SJCRH30 (cell line): ENCODE results near the gene PHF5A. TPM values are rescaled to one million over a fixed set of nuclear protein-coding genes. Genes with fewer than 3 reads are reported as not detected.

Experiments used
- DNase-seq, 2 experiments: peaks; one replicate each; pipeline ENCODE4 v3.0.0-alpha.2; 2015 to 2020
- H3K27ac ChIP-seq: fragments of 250-450 bp; sonication (Bioruptor Pico); 2 replicates; pipeline ENCODE4 v1.5.1; 2020; ENCODE audit warnings: mild to moderate bottlenecking, moderate library complexity
- H3K27me3 ChIP-seq: fragments of 250-450 bp; sonication (Bioruptor Pico); 2 replicates; pipeline ENCODE4 v1.5.1; 2020; ENCODE audit warnings: mild to moderate bottlenecking, moderate library complexity
- H3K36me3 ChIP-seq: fragments of 250-450 bp; sonication (Bioruptor Pico); 2 replicates; pipeline ENCODE4 v1.5.1; 2020; ENCODE audit warnings: mild to moderate bottlenecking, moderate library complexity
- H3K4me1 ChIP-seq: fragments of 250-450 bp; sonication (Bioruptor Pico); 2 replicates; pipeline ENCODE4 v1.5.1; 2020; ENCODE audit warnings: mild to moderate bottlenecking, moderate library complexity
- H3K4me3 ChIP-seq: fragments of 250-450 bp; sonication (Bioruptor Pico); 2 replicates; pipeline ENCODE4 v1.5.1; 2020; ENCODE audit warnings: mild to moderate bottlenecking, moderate library complexity
- H3K9me3 ChIP-seq: fragments of 250-450 bp; sonication (Bioruptor Pico); replicated peaks from 2 replicates; pipeline ENCODE4 v1.5.1; 2020; ENCODE audit warnings: mild to moderate bottlenecking, moderate library complexity
- total RNA-seq: library from RNA; depleted of rRNA; stranded (reverse); fragments of >200 nt; shearing (Covaris generic); gene quantifications from 2 replicates; pipeline ENCODE4 v1.2.3, GENCODE V29; 2014; rRNA removed

The PHF5A gene
- total RNA-seq, result 98.8 and 106 TPM in 2 replicates

GRCh38 chr22:41468381-41469217, at the start of gene PHF5A, which contains the start of gene ACO2:
TSS of gene PHF5A (minus strand) at chr22:41468692. CDS start at chr22:41468653, 39 bp downstream.
TSS of gene ACO2 (plus strand) at chr22:41469117. CDS start at chr22:41469147, 30 bp downstream.
- Histone ChIP-seq H3K27ac (peak within 1 kb of the TSS; percentile 96), H3K36me3 (peaks cover 40% of the 10 kb centered on the region), H3K27me3 (no peaks in the 10 kb centered on the region), H3K4me3 (peak within 1 kb of the TSS; percentile 84), H3K4me1 (peaks cover 3% of the 10 kb centered on the region; the same call in 1 of the 2 replicates), H3K9me3 (no peaks in the 10 kb centered on the region)
- DNase-seq, result peak; percentile 95 to 97

- DNase-seq, result no peak
- Histone ChIP-seq H3K4me3 (no peak overlapping the region), H3K9me3 (no peaks in the 10 kb centered on the region), H3K27ac (no peak overlapping the region), H3K36me3 (peaks cover 12% of the 10 kb centered on the region), H3K4me1 (peaks cover under 1% of the 10 kb centered on the region; the same call in 1 of the 2 replicates), H3K27me3 (no peaks in the 10 kb centered on the region)
These were observed 49.5 kb upstream of the PHF5A start for GRCh38 chr22:41518048-41518347.

- Histone ChIP-seq H3K27ac (no peak overlapping the region), H3K4me3 (no peak overlapping the region), H3K9me3 (no peaks in the 10 kb centered on the region), H3K27me3 (no peaks in the 10 kb centered on the region), H3K36me3 (peaks cover 14% of the 10 kb centered on the region), H3K4me1 (peaks cover 6% of the 10 kb centered on the region; the same call in 1 of the 2 replicates)
- DNase-seq, result peak; percentile 41 to 73
These were observed 48.9 kb upstream of the PHF5A start for GRCh38 chr22:41517172-41518047.

GRCh38 chr22:41516462-41516861, 48.0 kb upstream of the PHF5A start:
- peaks cover 18% of the 10 kb centered on the region for H3K36me3 ChIP-seq
- no peak overlapping the region for H3K4me3 ChIP-seq
- H3K4me1 ChIP-seq, result peaks cover 6% of the 10 kb centered on the region; the same call in 1 of the 2 replicates
- no peak for DNase-seq
- no peaks in the 10 kb centered on the region for H3K9me3 ChIP-seq
- no peaks in the 10 kb centered on the region for H3K27me3 ChIP-seq
- H3K27ac ChIP-seq, result no peak overlapping the region

GRCh38 chr22:41513391-41513790, 44.9 kb upstream of the PHF5A start:
- Histone ChIP-seq H3K9me3 (no peaks in the 10 kb centered on the region), H3K27ac (no peak overlapping the region), H3K36me3 (peaks cover 18% of the 10 kb centered on the region), H3K4me3 (no peak overlapping the region), H3K27me3 (no peaks in the 10 kb centered on the region), H3K4me1 (peaks cover 6% of the 10 kb centered on the region; the same call in 1 of the 2 replicates)
- DNase-seq, result no peak

GRCh38 chr22:41512421-41513194, 44.1 kb upstream of the PHF5A start:
- H3K4me1 ChIP-seq, result peaks cover 6% of the 10 kb centered on the region; the same call in 1 of the 2 replicates
- H3K27me3 ChIP-seq, result no peaks in the 10 kb centered on the region
- H3K4me3 ChIP-seq, result no peak overlapping the region
- DNase-seq, result peak; percentile 33 to 47
- H3K9me3 ChIP-seq, result no peaks in the 10 kb centered on the region
- no peak overlapping the region for H3K27ac ChIP-seq
- peaks cover 13% of the 10 kb centered on the region for H3K36me3 ChIP-seq

- Histone ChIP-seq H3K27me3 (no peaks in the 10 kb centered on the region), H3K4me3 (no peak overlapping the region), H3K4me1 (peaks cover 6% of the 10 kb centered on the region; the same call in 1 of the 2 replicates), H3K9me3 (no peaks in the 10 kb centered on the region), H3K27ac (no peak overlapping the region), H3K36me3 (peaks cover 9% of the 10 kb centered on the region; the same call in 1 of the 2 replicates)
- no peak for DNase-seq
These were observed 43.1 kb upstream of the PHF5A start for GRCh38 chr22:41511521-41511968.

- no peak overlapping the region for H3K4me3 ChIP-seq
- no peaks in the 10 kb centered on the region for H3K27me3 ChIP-seq
- H3K9me3 ChIP-seq, result no peaks in the 10 kb centered on the region
- H3K4me1 ChIP-seq, result peaks cover 6% of the 10 kb centered on the region; the same call in 1 of the 2 replicates
- peaks cover 7% of the 10 kb centered on the region; the same call in 1 of the 2 replicates for H3K36me3 ChIP-seq
- DNase-seq, result no peak
- H3K27ac ChIP-seq, result no peak overlapping the region
These were observed 40.3 kb upstream of the PHF5A start for GRCh38 chr22:41508770-41509170.

- Histone ChIP-seq H3K36me3 (peaks cover 9% of the 10 kb centered on the region; the same call in 1 of the 2 replicates), H3K4me3 (no peak overlapping the region)
These were observed 39.0 kb upstream of the PHF5A start for GRCh38 chr22:41507330-41508063.

GRCh38 chr22:41505511-41506220, 37.2 kb upstream of the PHF5A start:
- Histone ChIP-seq H3K4me1 (no peaks in the 10 kb centered on the region), H3K27me3 (no peaks in the 10 kb centered on the region), H3K4me3 (no peak overlapping the region), H3K27ac (no peak overlapping the region), H3K36me3 (peaks cover 4% of the 10 kb centered on the region; the same call in 1 of the 2 replicates), H3K9me3 (no peaks in the 10 kb centered on the region)
- DNase-seq, result no peak

More at GRCh38 chr22:41507330-41508063, 39.0 kb upstream of the PHF5A start:
- Histone ChIP-seq H3K4me1 (peaks cover under 1% of the 10 kb centered on the region; the same call in 1 of the 2 replicates), H3K9me3 (no peaks in the 10 kb centered on the region), H3K27me3 (no peaks in the 10 kb centered on the region), H3K27ac (no peak overlapping the region)
- DNase-seq, result no peak

GRCh38 chr22:41504816-41505215, 36.3 kb upstream of the PHF5A start:
- Histone ChIP-seq H3K27ac (no peak overlapping the region), H3K36me3 (peaks cover 4% of the 10 kb centered on the region), H3K9me3 (no peaks in the 10 kb centered on the region), H3K27me3 (no peaks in the 10 kb centered on the region), H3K4me3 (no peak overlapping the region), H3K4me1 (no peaks in the 10 kb centered on the region)
- DNase-seq, result no peak

- no peaks in the 10 kb centered on the region for H3K4me1 ChIP-seq
- H3K27me3 ChIP-seq, result no peaks in the 10 kb centered on the region
- no peaks in the 10 kb centered on the region for H3K9me3 ChIP-seq
- DNase-seq, result no peak
- H3K36me3 ChIP-seq, result peaks cover 4% of the 10 kb centered on the region
- H3K27ac ChIP-seq, result no peak overlapping the region
- no peak overlapping the region for H3K4me3 ChIP-seq
These were observed 35.9 kb upstream of the PHF5A start for GRCh38 chr22:41504397-41504796.

- DNase-seq, result no peak
- Histone ChIP-seq H3K4me1 (no peaks in the 10 kb centered on the region), H3K27me3 (no peaks in the 10 kb centered on the region), H3K4me3 (no peak overlapping the region), H3K27ac (no peak overlapping the region), H3K36me3 (peaks cover 4% of the 10 kb centered on the region), H3K9me3 (no peaks in the 10 kb centered on the region)
These were observed 32.7 kb upstream of the PHF5A start for GRCh38 chr22:41501209-41501608.
